Tibial nerve (tissue), 4 donors: ENCODE data around the gene RAB11FIP3.

ENCODE experiments used
- CTCF ChIP-seq, 5 experiments: fragments of 200-600 bp in 3 of 5; fragments of 450-650 bp in 2 of 5; sonication (generic) in 3 of 5; IDR thresholded peaks; one replicate each; pipeline ENCODE4 v1.5.1; 2016 to 2019; ENCODE audit warnings: antibody characterized with exemption in 5 of 5, mild to moderate bottlenecking in 3 of 5, moderate library complexity in 2 of 5
- EP300 ChIP-seq, 2 donors: sonication (generic); formaldehyde crosslinking; IDR thresholded peaks; one replicate each; pipeline ENCODE4 v1.6.1; 2017; ENCODE audit warnings: antibody characterized with exemption in 2 of 2, mild to moderate bottlenecking in 1 of 2

GRCh38 chr16:556474-557173 is 131.2 kb downstream of the RAB11FIP3 start:
- TF ChIP-seq EP300 (IDR thresholded peaks at IDR 0.05) (no peak), CTCF (IDR thresholded peaks at IDR 0.05) (no peak)
